ENCODE measurements around the gene UBA52.
"Not testable (repeated sequence)": the region's sequence is repeated elsewhere in the genome, so short reads cannot be mapped to it uniquely, and the experiment has no call there.

Gene UBA52

DNA sequence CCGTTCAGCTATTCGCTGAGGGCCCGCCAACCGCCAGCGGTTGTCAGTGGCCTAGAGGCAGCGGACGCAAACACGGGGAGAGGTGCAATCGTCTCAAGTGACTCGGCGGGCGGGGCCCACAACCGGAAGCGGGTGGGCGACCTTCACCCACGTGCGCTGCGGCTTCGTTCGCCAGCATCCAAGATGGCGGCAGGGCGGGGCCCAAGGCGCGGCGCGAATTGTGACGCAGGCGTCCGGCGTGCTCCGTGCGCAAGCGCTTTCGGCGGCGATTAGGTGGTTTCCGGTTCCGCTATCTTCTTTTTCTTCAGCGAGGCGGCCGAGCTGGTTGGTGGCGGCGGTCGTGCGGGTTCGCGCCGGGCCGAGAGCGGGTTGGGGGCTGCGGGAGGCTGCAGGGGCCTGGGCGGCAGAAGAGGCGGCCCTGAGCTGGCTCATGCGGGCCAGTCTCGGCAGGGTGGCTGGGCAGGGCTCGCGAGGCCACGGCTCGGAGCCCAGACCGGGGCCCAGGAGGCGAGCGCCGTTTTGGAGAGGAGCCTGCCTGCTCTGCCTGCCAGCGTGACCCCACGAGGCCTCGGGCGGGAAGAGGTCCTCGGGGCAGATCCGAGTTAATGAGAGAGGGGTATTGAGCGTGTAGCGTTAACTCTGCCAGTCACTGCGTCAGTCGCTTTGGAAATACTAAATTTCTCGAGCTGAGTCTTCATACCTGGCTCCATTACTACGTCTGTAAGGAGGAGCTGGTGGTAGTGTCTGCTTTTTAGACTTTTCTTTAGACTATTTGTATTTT, at the start of gene UBA52:
TSS of gene UBA52 (plus strand) at position 294 of the 781 bp plus-strand sequence. CDS start 1,444 bp downstream, outside the sequence.
- ChIA-PET POLR2A (interaction anchor here (0.6 to 2.6 kb wide), 6 partner anchors 9 to 348 kb away, joined by 3 to 16 read pairs (median 4); partner anchors contain the start of genes COPE, DDX49, ELL and REX1BD), CTCF (interaction anchor here (1.0 to 10.9 kb wide), 10 partner anchors 9 to 276 kb away, joined by 3 to 111 read pairs (median 6); partner anchors contain the start of genes KXD1 and REX1BD)
- TF ChIP-seq, protein P1, sequence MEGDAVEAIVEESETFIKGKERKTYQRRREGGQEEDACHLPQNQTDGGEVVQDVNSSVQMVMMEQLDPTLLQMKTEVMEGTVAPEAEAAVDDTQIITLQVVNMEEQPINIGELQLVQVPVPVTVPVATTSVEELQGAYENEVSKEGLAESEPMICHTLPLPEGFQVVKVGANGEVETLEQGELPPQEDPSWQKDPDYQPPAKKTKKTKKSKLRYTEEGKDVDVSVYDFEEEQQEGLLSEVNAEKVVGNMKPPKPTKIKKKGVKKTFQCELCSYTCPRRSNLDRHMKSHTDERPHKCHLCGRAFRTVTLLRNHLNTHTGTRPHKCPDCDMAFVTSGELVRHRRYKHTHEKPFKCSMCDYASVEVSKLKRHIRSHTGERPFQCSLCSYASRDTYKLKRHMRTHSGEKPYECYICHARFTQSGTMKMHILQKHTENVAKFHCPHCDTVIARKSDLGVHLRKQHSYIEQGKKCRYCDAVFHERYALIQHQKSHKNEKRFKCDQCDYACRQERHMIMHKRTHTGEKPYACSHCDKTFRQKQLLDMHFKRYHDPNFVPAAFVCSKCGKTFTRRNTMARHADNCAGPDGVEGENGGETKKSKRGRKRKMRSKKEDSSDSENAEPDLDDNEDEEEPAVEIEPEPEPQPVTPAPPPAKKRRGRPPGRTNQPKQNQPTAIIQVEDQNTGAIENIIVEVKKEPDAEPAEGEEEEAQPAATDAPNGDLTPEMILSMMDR (IDR thresholded peaks at IDR 0.05; ENCODE audit: control extremely low read depth, extremely low read depth, low read depth, missing control alignments): no peak
- peak; percentile 95 for DNase-seq (ENCODE audit: extremely low spot score)

DNA sequence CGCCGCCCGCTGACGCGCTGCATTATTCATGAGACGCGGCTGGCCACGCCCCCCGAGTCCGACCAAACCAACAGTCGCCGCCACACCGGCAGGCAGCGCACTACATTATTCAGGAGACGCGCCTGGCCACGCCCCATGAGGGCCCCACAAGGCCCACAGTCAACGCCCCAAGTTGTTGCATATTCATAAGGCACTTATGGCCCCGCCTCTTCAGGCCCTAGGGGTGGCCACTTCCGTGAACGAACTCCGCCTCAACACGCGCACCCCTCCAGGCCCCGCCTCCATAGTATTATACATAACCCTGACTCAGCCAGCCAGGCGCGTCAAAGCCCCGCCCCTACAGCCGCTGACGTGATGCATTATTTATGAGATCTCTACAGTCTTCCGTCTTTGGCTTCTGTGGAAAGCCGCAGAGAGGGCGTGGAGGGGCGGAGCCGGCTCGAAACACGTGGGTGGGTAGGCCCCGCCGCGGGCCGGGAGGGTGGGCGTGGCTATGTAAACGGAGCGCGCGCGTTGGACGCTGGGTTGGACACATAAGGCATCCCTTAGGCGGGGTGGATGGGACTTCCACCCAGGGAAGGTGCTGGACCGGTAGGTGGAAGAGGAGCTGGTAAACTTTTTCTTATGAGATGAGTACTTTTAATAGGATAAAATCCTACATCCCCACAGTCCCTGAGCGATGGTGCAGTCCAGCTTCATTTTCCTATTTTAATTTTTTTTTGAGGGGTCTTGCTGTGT, 49.4 kb upstream of the UBA52 start:
- POLR2A ChIA-PET: interaction anchor here (0.7 to 1.6 kb wide), 5 partner anchors 15 to 49 kb away, joined by 3 to 5 read pairs (median 3); partner anchors contain the start of gene UBA52
- DNase-seq (ENCODE audit: extremely low spot score): peak; percentile 99
- CTCF ChIA-PET: interaction anchor here (1.0 to 5.9 kb wide), 8 partner anchors 10 to 71 kb away, joined by 3 to 43 read pairs (median 4); no protein-coding TSS in a partner anchor
- TF ChIP-seq, protein P1 (IDR thresholded peaks at IDR 0.05; ENCODE audit: control extremely low read depth, extremely low read depth, low read depth, missing control alignments): no peak

DNA sequence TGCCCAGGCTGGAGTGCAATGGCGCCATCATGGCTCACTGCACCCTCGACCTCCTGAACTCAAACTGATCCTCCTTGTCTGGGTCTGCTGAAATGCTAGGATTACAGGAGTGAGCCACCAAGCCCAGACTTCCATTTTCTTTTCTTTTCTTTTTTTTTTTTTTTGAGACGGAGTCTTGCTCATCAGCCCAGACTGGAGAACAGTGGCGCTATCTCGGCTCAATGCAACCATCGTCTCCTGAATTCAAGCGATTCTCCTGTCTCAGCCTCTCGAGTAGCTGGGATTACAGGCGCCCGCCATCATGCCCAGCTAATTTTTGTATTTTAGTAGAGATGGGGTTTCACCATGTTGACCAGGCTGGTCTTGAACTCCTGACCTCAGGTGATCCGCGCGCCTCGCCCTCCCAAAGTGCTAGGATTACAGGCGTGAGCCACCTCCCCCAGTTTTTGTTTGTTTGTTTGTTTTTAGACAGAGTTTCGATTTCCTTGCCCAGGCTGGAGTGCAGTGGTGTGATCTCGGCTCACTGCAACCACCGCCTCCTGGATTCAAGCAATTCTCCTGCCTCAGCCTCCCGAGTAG, 48.7 kb upstream of the UBA52 start:
- ChIA-PET CTCF (interaction anchor here (1.0 to 5.9 kb wide), 6 partner anchors 10 to 73 kb away, joined by 3 to 43 read pairs (median 4); partner anchors contain the start of gene UBA52), POLR2A (interaction anchor here (0.7 to 1.5 kb wide), 2 partner anchors 16 kb away, joined by 3 read pairs; no protein-coding TSS in a partner anchor)
- DNase-seq (ENCODE audit: extremely low spot score): not testable (repeated sequence)

DNA sequence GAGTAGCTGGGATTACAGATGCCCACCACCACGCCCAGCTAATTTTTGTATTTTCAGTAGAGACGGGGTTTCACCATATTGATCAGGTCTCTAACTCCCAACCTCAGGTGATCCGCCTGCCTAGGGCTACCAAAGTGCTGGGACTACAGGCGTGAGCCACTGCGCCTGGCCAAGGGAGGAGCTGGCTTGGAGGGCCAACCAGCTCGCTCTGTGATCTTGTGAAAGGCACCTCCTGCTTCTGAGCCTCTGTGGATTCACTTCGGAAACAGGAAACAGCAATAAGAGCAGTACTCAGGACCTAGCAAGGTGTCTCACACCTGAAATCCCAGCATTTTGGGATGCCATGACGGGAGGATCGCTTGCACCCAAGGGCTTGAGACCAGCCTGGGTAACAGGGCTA, 47.8 kb upstream of the UBA52 start:
- ChIA-PET CTCF (interaction anchor here (1.1 to 5.9 kb wide), 3 partner anchors 9 to 74 kb away, joined by 4 to 43 read pairs (median 4); partner anchors contain the start of gene UBA52), POLR2A (interaction anchor here (1.5 kb wide), 1 partner anchor 17 kb away, joined by 3 read pairs; no protein-coding TSS in a partner anchor)
- DNase-seq (ENCODE audit: extremely low spot score): no peak
- TF ChIP-seq, protein P1 (IDR thresholded peaks at IDR 0.05; ENCODE audit: control extremely low read depth, extremely low read depth, low read depth, missing control alignments): no peak

DNA sequence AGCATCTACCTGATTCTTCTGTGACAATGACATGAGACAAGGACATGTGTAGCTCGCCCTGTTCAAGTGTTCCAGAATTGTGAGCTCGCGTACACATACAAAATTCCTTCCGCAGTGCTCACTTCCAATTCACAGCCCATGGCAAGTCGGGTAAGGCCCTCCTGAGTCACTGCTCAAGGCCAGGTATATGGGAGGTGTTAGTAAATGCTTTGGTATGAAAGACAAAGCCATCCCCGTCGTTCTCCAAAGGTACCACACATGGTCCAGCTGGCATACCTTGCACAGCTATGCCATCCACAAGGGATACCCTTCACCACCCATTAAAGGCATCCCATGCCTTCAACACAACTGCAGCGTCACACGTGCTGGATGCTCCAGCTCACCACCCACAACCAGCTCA, 45.3 kb upstream of the UBA52 start:
- TF ChIP-seq, protein P1 (IDR thresholded peaks at IDR 0.05; ENCODE audit: control extremely low read depth, extremely low read depth, low read depth, missing control alignments): no peak
- DNase-seq (ENCODE audit: extremely low spot score): no peak
- CTCF ChIA-PET: interaction anchor here (1.2 to 1.6 kb wide), 2 partner anchors 14 to 62 kb away, joined by 3 to 4 read pairs; partner anchors contain the start of gene REX1BD
- POLR2A ChIA-PET: interaction anchor here (0.6 to 0.7 kb wide), 2 partner anchors 246 to 318 kb away, joined by 3 read pairs; no protein-coding TSS in a partner anchor

DNA sequence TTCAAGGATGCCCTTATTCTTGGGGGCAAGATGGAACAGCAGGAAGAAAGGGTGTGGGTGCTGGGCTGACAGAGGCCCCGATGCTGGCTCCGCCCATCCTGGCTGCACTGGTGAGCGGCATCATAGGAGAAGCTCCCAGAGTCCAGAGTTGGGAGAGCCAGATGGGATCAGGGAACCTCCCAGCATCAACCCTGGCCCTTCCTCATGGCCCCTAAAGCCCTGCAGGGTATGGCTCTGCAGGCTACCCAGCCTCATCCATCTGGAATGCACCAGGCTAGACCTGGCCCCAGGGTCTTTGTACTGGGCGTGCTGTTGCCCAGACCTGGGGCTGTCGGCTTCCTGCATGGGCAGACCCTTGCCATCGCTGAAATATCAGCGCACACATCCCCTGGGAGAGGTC, 41.9 kb upstream of the UBA52 start:
- TF ChIP-seq, protein P1 (IDR thresholded peaks at IDR 0.05; ENCODE audit: control extremely low read depth, extremely low read depth, low read depth, missing control alignments): no peak
- ChIA-PET POLR2A (no interaction called here), CTCF (interaction anchor here (0.9 to 7.7 kb wide), 6 partner anchors 8 to 60 kb away, joined by 3 to 43 read pairs (median 4); partner anchors contain the start of genes ELL and FKBP8)
- no peak for DNase-seq (ENCODE audit: extremely low spot score)
